Activated naive CD4-positive, alpha-beta T cell treated with anti-CD3 and anti-CD28 coated beads for 36 hours (primary cell): ENCODE data around the gene NXN. TPM values are rescaled to one million over a fixed set of nuclear protein-coding genes. Genes with fewer than 3 reads are reported as not detected.
A peak's percentile ranks its signal among the peaks of the same experiment; 100 is the strongest.
"Not testable (repeated sequence)": the region's sequence is repeated elsewhere in the genome, so short reads cannot be mapped to it uniquely, and the experiment has no call there.

Source experiments
- CTCF ChIA-PET: fragments of 350-600 bp; sonication (Branson Sonifier 250); formaldehyde crosslinking; loops from one replicate; lab custom pipeline; 2021; ENCODE audit warnings: antibody characterized with exemption; lab: Charles Lee
- DNase-seq: peaks from one replicate; pipeline ENCODE4 v3.0.0-alpha.2; 2020
- H3K27ac Mint-ChIP-seq: one replicate; pipeline ENCODE4 v1.8.0; 2021; ENCODE audit warnings: mild to moderate bottlenecking, mixed read lengths
- H3K27me3 Mint-ChIP-seq: one replicate; pipeline ENCODE4 v1.8.0; 2021; ENCODE audit warnings: low read depth, mixed read lengths
- H3K36me3 Mint-ChIP-seq: one replicate; pipeline ENCODE4 v1.8.0; 2021; ENCODE audit warnings: low read depth, mixed read lengths
- H3K4me1 Mint-ChIP-seq: one replicate; pipeline ENCODE4 v1.8.0; 2021; ENCODE audit warnings: low read depth, mixed read lengths
- H3K4me3 Mint-ChIP-seq: one replicate; pipeline ENCODE4 v1.8.0; 2021; ENCODE audit warnings: mild to moderate bottlenecking, moderate library complexity, mixed read lengths
- H3K9me3 Mint-ChIP-seq: one replicate; pipeline ENCODE4 v1.8.0; 2021; ENCODE audit warnings: mixed read lengths
- intact Hi-C: fragments of 100-400 bp; cut with micrococcal nuclease; formaldehyde crosslinking; loops from one replicate; pipeline ENCODE4 v1.15.1; 2023
- total RNA-seq, 2 experiments: library from RNA; stranded (reverse); gene quantifications; one replicate each; pipeline ENCODE4 v1.2.3, GENCODE V29; 2021

Gene NXN
- total RNA-seq, 2 experiments from 2014 or later = 0.20 to 0.33 TPM

GRCh38 chr17:784143-784542, 195.4 kb downstream of the NXN start:
- Mint-ChIP-seq H3K36me3 (peaks cover 14% of the 10 kb centered on the region), H3K4me3 (peak overlapping the region; percentile 32), H3K4me1 (peaks cover 35% of the 10 kb centered on the region), H3K9me3 (no peaks in the 10 kb centered on the region), H3K27ac (peak overlapping the region; percentile 31), H3K27me3 (no peaks in the 10 kb centered on the region)
- intact Hi-C loops = no loop called here
- CTCF ChIA-PET = interaction anchor here (0.5 kb wide), 1 partner anchor 83 kb away, joined by 3 read pairs; no protein-coding TSS in a partner anchor
- DNase-seq = no peak

- Mint-ChIP-seq H3K36me3 (peaks cover 18% of the 10 kb centered on the region), H3K27ac (peak within 1 kb of the TSS; percentile 93), H3K4me1 (peaks cover 35% of the 10 kb centered on the region), H3K4me3 (peak within 1 kb of the TSS; percentile 89), H3K27me3 (no peaks in the 10 kb centered on the region), H3K9me3 (no peaks in the 10 kb centered on the region)
- CTCF ChIA-PET = interaction anchor here (0.6 to 2.0 kb wide), 5 partner anchors 16 to 272 kb away, joined by 3 to 6 read pairs (median 5); partner anchors contain the start of gene TIMM22
- intact Hi-C loops = loop anchor here (1.0 to 2.0 kb wide), 4 partner anchors 30 to 369 kb away; partner anchors contain the start of genes GEMIN4 and VPS53
- DNase-seq = peak; percentile 95
These were observed 197.5 kb downstream of the NXN start, which contains the start of the genes GLOD4 and MRM3 for GRCh38 chr17:781805-782731. Gene GLOD4 (minus strand): TSS chr17:782280. CDS start chr17:782255, 25 bp downstream. Gene MRM3 (plus strand): TSS chr17:782353. CDS start chr17:782379, 26 bp downstream.

GRCh38 chr17:778096-778495, 201.5 kb downstream of the NXN start:
- Mint-ChIP-seq H3K4me1 (peaks cover 27% of the 10 kb centered on the region), H3K27ac (peak overlapping the region; percentile 21), H3K36me3 (peaks cover 42% of the 10 kb centered on the region), H3K27me3 (no peaks in the 10 kb centered on the region), H3K9me3 (no peaks in the 10 kb centered on the region), H3K4me3 (no peak overlapping the region)
- CTCF ChIA-PET = no interaction called here
- intact Hi-C loops = no loop called here
- no peak for DNase-seq

GRCh38 chr17:774313-774584, 205.3 kb downstream of the NXN start:
- CTCF ChIA-PET = interaction anchor here (1.5 kb wide), 1 partner anchor 23 kb away, joined by 3 read pairs; no protein-coding TSS in a partner anchor
- Mint-ChIP-seq H3K27ac (no peak overlapping the region), H3K36me3 (peaks cover 53% of the 10 kb centered on the region)

GRCh38 chr17:773467-774312, 205.9 kb downstream of the NXN start:
- Mint-ChIP-seq H3K27me3 (no peaks in the 10 kb centered on the region), H3K27ac (peak overlapping the region; percentile 34), H3K4me1 (peaks cover 15% of the 10 kb centered on the region), H3K4me3 (no peak overlapping the region), H3K36me3 (peaks cover 56% of the 10 kb centered on the region), H3K9me3 (no peaks in the 10 kb centered on the region)
- CTCF ChIA-PET = interaction anchor here (1.1 to 1.5 kb wide), 2 partner anchors 23 to 191 kb away, joined by 3 read pairs; no protein-coding TSS in a partner anchor
- no peak for DNase-seq
- intact Hi-C loops = no loop called here

More at GRCh38 chr17:774313-774584, 205.3 kb downstream of the NXN start:
- no peaks in the 10 kb centered on the region for H3K27me3 Mint-ChIP-seq
- intact Hi-C loops = no loop called here
- H3K9me3 Mint-ChIP-seq = no peaks in the 10 kb centered on the region
- H3K4me3 Mint-ChIP-seq = no peak overlapping the region
- no peak for DNase-seq
- peaks cover 15% of the 10 kb centered on the region for H3K4me1 Mint-ChIP-seq

- Mint-ChIP-seq H3K27me3 (no peaks in the 10 kb centered on the region), H3K4me1 (peaks cover 15% of the 10 kb centered on the region), H3K36me3 (peaks cover 51% of the 10 kb centered on the region), H3K27ac (no peak overlapping the region), H3K9me3 (no peaks in the 10 kb centered on the region), H3K4me3 (no peak overlapping the region)
- CTCF ChIA-PET = interaction anchor here (1.1 to 1.5 kb wide), 2 partner anchors 22 to 192 kb away, joined by 3 read pairs; no protein-coding TSS in a partner anchor
- intact Hi-C loops = no loop called here
- no peak for DNase-seq
These were observed 206.6 kb downstream of the NXN start for GRCh38 chr17:773016-773415.

GRCh38 chr17:767076-767475, 212.5 kb downstream of the NXN start:
- intact Hi-C loops = no loop called here
- Mint-ChIP-seq H3K27me3 (no peaks in the 10 kb centered on the region), H3K4me3 (no peak overlapping the region), H3K4me1 (no peaks in the 10 kb centered on the region), H3K36me3 (peaks cover 32% of the 10 kb centered on the region), H3K27ac (no peak overlapping the region), H3K9me3 (no peaks in the 10 kb centered on the region)
- DNase-seq = no peak
- CTCF ChIA-PET = interaction anchor here (0.7 kb wide), 1 partner anchor 372 kb away, joined by 3 read pairs; no protein-coding TSS in a partner anchor

GRCh38 chr17:760371-760770, 219.2 kb downstream of the NXN start:
- CTCF ChIA-PET = no interaction called here
- Mint-ChIP-seq H3K36me3 (peaks cover 21% of the 10 kb centered on the region), H3K9me3 (peaks cover 5% of the 10 kb centered on the region), H3K4me1 (no peaks in the 10 kb centered on the region), H3K27ac (no peak overlapping the region), H3K4me3 (no peak overlapping the region), H3K27me3 (no peaks in the 10 kb centered on the region)
- no peak for DNase-seq
- intact Hi-C loops = no loop called here

- Mint-ChIP-seq H3K4me3 (no peak overlapping the region), H3K4me1 (no peaks in the 10 kb centered on the region), H3K27me3 (no peaks in the 10 kb centered on the region), H3K27ac (no peak overlapping the region), H3K9me3 (peaks cover 5% of the 10 kb centered on the region), H3K36me3 (peaks cover 19% of the 10 kb centered on the region)
- CTCF ChIA-PET = interaction anchor here (0.6 kb wide), 1 partner anchor 337 kb away, joined by 3 read pairs; no protein-coding TSS in a partner anchor
- intact Hi-C loops = no loop called here
- no peak for DNase-seq
These were observed 219.6 kb downstream of the NXN start for GRCh38 chr17:759964-760363.

- H3K9me3 Mint-ChIP-seq, DNase-seq, H3K27ac Mint-ChIP-seq, H3K27me3 Mint-ChIP-seq, H3K4me3 Mint-ChIP-seq, intact Hi-C loops, H3K4me1 Mint-ChIP-seq: not testable (repeated sequence)
- CTCF ChIA-PET = interaction anchor here (1.2 kb wide), 1 partner anchor 56 kb away, joined by 9 read pairs; no protein-coding TSS in a partner anchor
- peaks cover 16% of the 10 kb centered on the region for H3K36me3 Mint-ChIP-seq
These were observed 223.5 kb downstream of the NXN start for GRCh38 chr17:756010-756567.

- CTCF ChIA-PET = interaction anchor here (0.9 to 1.2 kb wide), 2 partner anchors 26 to 56 kb away, joined by 3 to 9 read pairs; partner anchors contain the start of genes GLOD4 and MRM3
- Mint-ChIP-seq H3K4me1 (peaks cover 11% of the 10 kb centered on the region), H3K36me3 (peaks cover 15% of the 10 kb centered on the region)
- DNase-seq, intact Hi-C loops, H3K9me3 Mint-ChIP-seq, H3K27me3 Mint-ChIP-seq, H3K27ac Mint-ChIP-seq, H3K4me3 Mint-ChIP-seq: not testable (repeated sequence)
These were observed 224.1 kb downstream of the NXN start for GRCh38 chr17:755319-755961.
